Left colon (tissue), 2 donors: ENCODE data around the gene DGCR6L. TPM values are rescaled to one million over a fixed set of nuclear protein-coding genes. Genes with fewer than 3 reads are reported as not detected.
"Not testable (repeated sequence)": the region's sequence is repeated elsewhere in the genome, so short reads cannot be mapped to it uniquely, and the experiment has no call there.

ENCODE experiments used
- ATAC-seq: fragments of 200-7000 bp; cut with Tn5 transposase; one replicate; pipeline ENCODE4 v1.9.1; 2020; ENCODE audit warnings: mild to moderate bottlenecking, moderate library complexity
- DNase-seq, 2 donors: peaks; one replicate each; pipeline ENCODE4 v3.0.0-alpha.2; 2020
- intact Hi-C, 2 donors: fragments of 100-400 bp; cut with DNase I in 1 of 2; cut with micrococcal nuclease in 1 of 2; formaldehyde crosslinking; loops; one replicate each; pipeline versions ENCODE4 v1.11.2 to v1.14.0; 2022; cut with DNase I, micrococcal nuclease
- total RNA-seq, 2 donors: library from RNA; stranded (reverse); fragmentation: NEBNext Ultra II Directional; extraction: Animal tissue kit (Norgen Biotek cat#: 25700); gene quantifications; one replicate each; pipeline ENCODE4 v1.2.1, GENCODE V29; 2021
- donor health status: DM: no; HTN: no; CAD: no.
- donor health status: DM: yes; HTN: yes; CAD: no.

Gene DGCR6L
- total RNA-seq, 2 donors from 2014 or later, result 25.7 to 26.1 TPM

- no peak for DNase-seq
These were observed 48.5 kb downstream of the DGCR6L start for GRCh38 chr22:20271114-20271994.

GRCh38 chr22:20270190-20271113 is 49.4 kb downstream of the DGCR6L start:
- intact Hi-C loops, ATAC-seq, DNase-seq: not testable (repeated sequence)

More at GRCh38 chr22:20271114-20271994, 48.5 kb downstream of the DGCR6L start:
- no peak for ATAC-seq
- intact Hi-C loops, result no loop called here

DNA sequence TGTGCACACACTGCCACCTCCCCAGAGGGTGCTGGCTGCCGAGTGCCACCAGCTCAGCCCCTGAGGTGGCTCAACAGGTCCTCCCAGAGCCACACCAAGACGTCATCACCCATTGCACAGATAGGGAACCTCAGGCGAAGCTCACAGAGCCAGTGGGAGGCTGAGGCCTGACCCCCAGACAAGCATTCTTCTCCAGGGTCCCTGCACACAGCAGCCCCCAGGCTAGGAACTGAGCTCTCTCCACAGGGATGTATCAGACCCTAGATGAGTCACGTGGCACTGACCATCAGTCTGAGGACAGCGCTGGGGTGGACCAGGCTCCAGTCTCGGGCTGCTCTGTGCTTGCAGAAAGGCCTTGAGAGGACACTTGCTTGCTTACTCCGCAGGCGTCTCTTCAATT is 50.2 kb downstream of the DGCR6L start:
- intact Hi-C loops, result loop anchor here in 1 of 2 donors (5.0 kb wide), 1 partner anchor 112 kb away; no protein-coding TSS in a partner anchor
- not testable (repeated sequence) for DNase-seq, ATAC-seq

- intact Hi-C loops, result loop anchor here in 1 of 2 donors (5.0 kb wide), 1 partner anchor 112 kb away; no protein-coding TSS in a partner anchor
- not testable (repeated sequence) for ATAC-seq, DNase-seq
These were observed 50.7 kb downstream of the DGCR6L start for GRCh38 chr22:20269201-20269600.

DNA sequence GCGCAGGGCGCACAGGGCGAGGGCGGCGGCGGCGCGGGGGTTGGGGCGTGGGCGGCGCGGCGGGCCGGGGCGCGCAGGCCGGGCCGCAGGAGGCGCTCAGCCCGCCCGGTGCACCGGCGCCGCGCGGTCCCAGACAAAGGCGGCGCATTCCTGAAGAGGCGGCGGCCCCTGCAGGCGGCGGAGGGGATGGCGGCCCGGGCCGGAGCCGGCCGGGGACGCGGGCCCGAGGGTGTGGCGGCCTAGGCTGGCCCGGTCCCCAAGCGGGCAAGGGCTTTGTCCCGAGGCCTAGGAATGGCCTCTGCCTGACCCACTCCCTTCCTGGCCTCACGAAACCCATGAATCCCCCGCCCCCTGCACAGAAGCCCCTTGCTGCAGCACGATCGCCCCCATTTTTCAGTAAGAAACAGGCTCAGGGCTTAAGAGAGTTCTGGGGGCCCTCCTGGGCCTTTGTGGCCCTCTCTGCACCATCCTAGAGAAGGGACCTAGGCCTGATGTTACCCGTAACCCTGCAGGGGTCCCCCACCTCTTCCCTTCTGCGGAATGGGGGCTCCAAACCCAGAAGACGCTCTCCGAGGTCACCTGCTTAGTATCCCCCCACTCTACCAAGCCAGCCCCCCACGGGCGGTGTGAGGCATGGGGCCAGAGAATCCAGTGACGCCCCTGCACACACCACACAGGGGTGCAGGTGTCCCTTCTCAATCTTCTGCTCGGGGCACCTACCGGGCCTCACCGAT is 51.4 kb downstream of the DGCR6L start, which contains the start of gene RTN4R:
RTN4R (minus strand) TSS at position 40 of the 734 bp plus-strand sequence. CDS start 226 bp downstream, outside the sequence.
- peak; percentile 89 for ATAC-seq
- intact Hi-C loops, result loop anchor here in 1 of 2 donors (5.0 kb wide), 1 partner anchor 111 kb away; no protein-coding TSS in a partner anchor
- DNase-seq, result peak in 1 of 2 donors; percentile 78

DNA sequence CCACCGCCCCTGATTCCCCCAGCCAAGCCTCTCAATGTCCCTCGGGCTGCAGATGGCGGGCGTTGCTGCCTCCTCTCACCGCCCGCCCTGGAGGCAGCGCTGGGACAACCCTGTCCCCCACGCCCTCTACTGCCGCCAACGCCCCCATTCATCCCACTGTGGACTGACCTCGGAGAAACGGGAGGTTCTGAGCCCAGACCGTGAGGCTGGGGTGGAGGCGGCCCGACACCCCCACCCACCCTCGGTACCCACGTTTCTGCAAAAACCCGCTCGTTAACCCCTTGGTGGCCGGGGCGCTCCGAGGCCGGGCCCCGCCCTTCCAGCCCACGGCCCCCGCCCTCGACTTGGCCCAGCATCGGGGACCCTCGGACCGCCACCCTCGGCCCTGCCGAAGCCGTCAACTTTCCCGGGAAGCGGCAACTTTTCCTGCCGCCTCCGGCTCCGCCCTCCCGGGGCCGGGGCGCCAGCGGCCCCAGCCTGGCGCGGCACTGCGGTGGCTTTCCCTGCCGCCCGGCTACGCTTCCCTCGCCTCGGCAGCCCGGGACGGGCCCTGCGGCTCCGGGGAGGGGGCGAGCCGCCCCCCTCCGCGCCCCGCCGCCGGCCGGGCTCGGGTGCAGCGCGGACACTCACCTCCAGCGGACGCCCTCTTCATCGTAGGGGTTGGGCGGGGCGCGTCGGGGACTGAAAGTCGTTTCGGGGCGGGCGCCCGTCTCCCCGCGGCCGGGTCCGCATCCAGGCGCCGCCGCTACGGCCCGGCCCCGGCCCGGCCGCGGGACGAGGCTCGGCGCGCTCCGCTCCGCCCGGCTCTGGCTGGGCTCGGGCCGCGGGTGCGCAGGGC is 52.2 kb downstream of the DGCR6L start:
- DNase-seq, result peak in 1 of 2 donors; percentile 56
- ATAC-seq, result peak; percentile 39

GRCh38 chr22:20266667-20267440 is 53.0 kb downstream of the DGCR6L start:
- intact Hi-C loops, result loop anchor here in 1 of 2 donors (5.0 kb wide), 1 partner anchor 110 kb away; no protein-coding TSS in a partner anchor
- ATAC-seq, DNase-seq: not testable (repeated sequence)

More for the DNA sequence above, 52.2 kb downstream of the DGCR6L start:
- intact Hi-C loops, result loop anchor here in 1 of 2 donors (5.0 kb wide), 1 partner anchor 110 kb away; no protein-coding TSS in a partner anchor

- intact Hi-C loops, result loop anchor here in 1 of 2 donors (5.0 kb wide), 1 partner anchor 109 kb away; no protein-coding TSS in a partner anchor
- DNase-seq, ATAC-seq: not testable (repeated sequence)
These were observed 53.8 kb downstream of the DGCR6L start for GRCh38 chr22:20265772-20266666.

DNA sequence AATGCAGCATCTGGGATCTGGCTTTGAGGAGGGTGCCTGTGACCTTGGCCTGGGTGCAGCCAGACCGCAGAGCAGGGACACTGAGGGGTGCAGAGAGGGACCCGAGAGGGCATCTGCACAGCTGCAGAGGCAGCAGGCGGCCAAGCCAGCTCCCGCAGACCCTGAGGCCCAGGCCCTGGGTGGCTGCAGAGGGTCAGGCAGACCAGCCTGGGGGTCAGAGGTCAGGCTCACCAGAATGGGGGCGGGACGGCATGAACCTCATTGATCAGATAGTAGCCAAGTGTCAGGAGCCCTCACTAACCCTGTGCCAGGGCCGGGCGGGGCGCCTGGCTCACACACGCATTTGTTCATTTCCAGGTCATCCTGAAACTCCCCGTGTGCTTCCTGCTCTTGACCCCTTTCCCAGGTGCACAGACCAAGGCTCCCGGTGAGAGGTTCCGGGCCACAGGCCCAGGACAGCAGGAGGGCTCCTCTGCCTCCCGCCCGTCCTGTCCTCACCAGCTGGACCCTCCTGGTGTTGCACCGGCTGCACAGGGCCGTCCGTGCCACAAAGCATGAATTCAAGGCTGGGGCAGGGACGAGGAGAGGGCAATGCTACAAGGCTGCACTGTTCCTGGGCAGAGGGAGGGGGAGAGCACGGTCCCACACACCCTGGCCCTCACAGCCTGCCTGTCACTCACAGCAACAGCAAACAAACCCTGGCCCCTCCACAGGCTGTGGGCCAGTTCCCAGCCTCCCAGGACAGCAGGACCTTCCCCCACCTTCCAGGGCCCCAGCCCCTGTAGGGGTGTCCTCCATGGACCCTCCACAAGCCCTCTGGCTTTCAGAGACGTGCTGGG is 55.0 kb downstream of the DGCR6L start:
- no peak for ATAC-seq

More for the DNA sequence above, 55.0 kb downstream of the DGCR6L start:
- DNase-seq, result no peak
- intact Hi-C loops, result loop anchor here in 1 of 2 donors (5.0 kb wide), 1 partner anchor 108 kb away; no protein-coding TSS in a partner anchor

Other genes starting within 250 kb of the DGCR6L start
- 10 to 100 TPM; 32.7 to 46.8 TPM for gene DGCR8, start 239.8 kb downstream of the DGCR6L start, total RNA-seq
- 10 to 100 TPM; 57.2 to 80.3 TPM for gene RANBP1, start 204.0 kb downstream of the DGCR6L start, total RNA-seq
- 10 to 100 TPM; 33.3 to 36.4 TPM for gene TRMT2A, start 202.8 kb downstream of the DGCR6L start, total RNA-seq
- gene ZDHHC8, start 188.3 kb downstream of the DGCR6L start, total RNA-seq, result 10 to 100 TPM; 36.9 to 37.0 TPM
- gene CCDC188, start 169.0 kb downstream of the DGCR6L start, total RNA-seq, result 1 to 10 TPM in 1 of 2 donors, under 1 TPM in 1; 0.58 to 1.5 TPM
- 1 to 10 TPM; 4.0 to 6.5 TPM for gene RTN4R, start 51.7 kb downstream of the DGCR6L start, total RNA-seq
- gene ZNF74, start 74.1 kb upstream of the DGCR6L start, total RNA-seq, result 1 to 10 TPM; 5.5 to 7.2 TPM
- 1 to 10 TPM; 1.8 to 3.2 TPM for gene SCARF2, start 117.8 kb upstream of the DGCR6L start, total RNA-seq
- 10 to 100 TPM; 12.3 to 14.2 TPM for gene KLHL22, start 175.7 kb upstream of the DGCR6L start, total RNA-seq
- 10 to 100 TPM; 85.3 to 91.2 TPM for gene MED15, start 187.6 kb upstream of the DGCR6L start, total RNA-seq